Smooth muscle cell (in vitro differentiated cells): ENCODE results near the gene OXER1. TPM values are rescaled to one million over a fixed set of nuclear protein-coding genes. Genes with fewer than 3 reads are reported as not detected.

Experiments
- DNase-seq: peaks from one replicate; lab custom pipeline; 2025; ENCODE audit not compliant: unreplicated experiment; lab: John Stamatoyannopoulos, UW
- H2AFZ ChIP-seq: fragments of 200-600 bp; sonication (generic); 2 replicates; pipeline ENCODE4 v1.6.0; 2016; ENCODE audit warnings: antibody characterized with exemption, low read depth, mild to moderate bottlenecking
- H3F3A ChIP-seq: fragments of 200-600 bp; sonication (generic); 2 replicates; pipeline ENCODE4 v1.6.0; 2017; ENCODE audit warnings: antibody characterized with exemption, low read depth
- H3K27ac ChIP-seq: fragments of 200-600 bp; sonication (generic); 2 replicates; pipeline ENCODE4 v1.5.1; 2016; ENCODE audit warnings: low read depth, mild to moderate bottlenecking
- H3K27me3 ChIP-seq: fragments of 200-600 bp; sonication (generic); 2 replicates; pipeline ENCODE4 v1.6.1; 2016; ENCODE audit warnings: low read depth, mild to moderate bottlenecking
- H3K36me3 ChIP-seq: fragments of 200-600 bp; sonication (generic); 2 replicates; pipeline ENCODE4 v1.5.1; 2016; ENCODE audit warnings: low read depth
- H3K4me1 ChIP-seq: fragments of 200-600 bp; sonication (generic); 2 replicates; pipeline ENCODE4 v1.5.1; 2016; ENCODE audit warnings: low read depth
- H3K4me2 ChIP-seq: fragments of 200-600 bp; sonication (generic); 2 replicates; pipeline ENCODE4 v1.6.0; 2016; ENCODE audit warnings: mild to moderate bottlenecking
- H3K4me3 ChIP-seq: fragments of 200-600 bp; sonication (generic); 2 replicates; pipeline ENCODE4 v1.5.1; 2016; ENCODE audit warnings: mild to moderate bottlenecking
- H3K79me2 ChIP-seq: fragments of 200-600 bp; sonication (generic); 2 replicates; pipeline ENCODE4 v1.6.0; 2016; ENCODE audit warnings: low read depth, mild to moderate bottlenecking
- H3K9ac ChIP-seq: fragments of 200-600 bp; sonication (generic); 2 replicates; pipeline ENCODE4 v1.6.0; 2016; ENCODE audit warnings: low read depth
- H3K9me3 ChIP-seq: fragments of 200-600 bp; sonication (generic); replicated peaks from 2 replicates; pipeline ENCODE4 v1.5.1; 2016; ENCODE audit warnings: low read depth
- H4K20me1 ChIP-seq: fragments of 200-600 bp; sonication (generic); 2 replicates; pipeline ENCODE4 v1.6.0; 2016; ENCODE audit warnings: low read depth
- WGBS: methylation state at CpG from one replicate; pipeline ENCODE4 v1.1.7; 2016; ENCODE audit warnings: low lambda C conversion rate; 5-methylcytosine and 5-hydroxymethylcytosine counted together
- polyA plus RNA-seq: library from polyadenylated mRNA; unstranded; fragments of >200 nt; fragmentation: Nextera tagmentation; extraction: Ambion mirVana; gene quantifications from 2 replicates; pipeline ENCODE4 v1.2.1, GENCODE V29; 2016
- total RNA-seq: library from RNA; depleted of rRNA; stranded (reverse); fragments of >200 nt; gene quantifications from 2 replicates; pipeline ENCODE4 v1.2.3, GENCODE V29; 2014
- TF ChIP-seq, protein P1 (sequence below): fragments of 200-600 bp; sonication (generic); IDR thresholded peaks from 2 replicates; pipeline ENCODE4 v1.5.1; 2017; ENCODE audit warnings: borderline replicate concordance, mild to moderate bottlenecking, antibody characterized with exemption; ENCODE audit not compliant: insufficient read depth, poor library complexity, severe bottlenecking

Gene OXER1
- total and polyA plus RNA-seq, 2 experiments from 2014 or later = 2.2 TPM; not detected in 1

- Histone ChIP-seq H3K9me3 (no peaks in the 10 kb centered on the region), H3K79me2 (peaks cover 5% of the 10 kb centered on the region), H3K36me3 (no peaks in the 10 kb centered on the region), H3K4me3 (peak overlapping the region; percentile 61), H3F3A (peaks cover 13% of the 10 kb centered on the region), H4K20me1 (no peaks in the 10 kb centered on the region), H3K27me3 (no peaks in the 10 kb centered on the region), H3K4me2 (peak overlapping the region; percentile 91), H3K4me1 (peaks cover 11% of the 10 kb centered on the region), H3K9ac (no peak overlapping the region), H3K27ac (no peak overlapping the region), H2AFZ (no peak overlapping the region)
- TF ChIP-seq, protein P1, sequence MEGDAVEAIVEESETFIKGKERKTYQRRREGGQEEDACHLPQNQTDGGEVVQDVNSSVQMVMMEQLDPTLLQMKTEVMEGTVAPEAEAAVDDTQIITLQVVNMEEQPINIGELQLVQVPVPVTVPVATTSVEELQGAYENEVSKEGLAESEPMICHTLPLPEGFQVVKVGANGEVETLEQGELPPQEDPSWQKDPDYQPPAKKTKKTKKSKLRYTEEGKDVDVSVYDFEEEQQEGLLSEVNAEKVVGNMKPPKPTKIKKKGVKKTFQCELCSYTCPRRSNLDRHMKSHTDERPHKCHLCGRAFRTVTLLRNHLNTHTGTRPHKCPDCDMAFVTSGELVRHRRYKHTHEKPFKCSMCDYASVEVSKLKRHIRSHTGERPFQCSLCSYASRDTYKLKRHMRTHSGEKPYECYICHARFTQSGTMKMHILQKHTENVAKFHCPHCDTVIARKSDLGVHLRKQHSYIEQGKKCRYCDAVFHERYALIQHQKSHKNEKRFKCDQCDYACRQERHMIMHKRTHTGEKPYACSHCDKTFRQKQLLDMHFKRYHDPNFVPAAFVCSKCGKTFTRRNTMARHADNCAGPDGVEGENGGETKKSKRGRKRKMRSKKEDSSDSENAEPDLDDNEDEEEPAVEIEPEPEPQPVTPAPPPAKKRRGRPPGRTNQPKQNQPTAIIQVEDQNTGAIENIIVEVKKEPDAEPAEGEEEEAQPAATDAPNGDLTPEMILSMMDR = no peak
- 94% methylated on average over 4 of the region's 4 CpGs for WGBS
- no peak for DNase-seq
Observed at GRCh38 chr2:42791606-42792005, 27.7 kb upstream of the OXER1 start.

GRCh38 chr2:42789751-42790150 lies 25.8 kb upstream of the OXER1 start:
- TF ChIP-seq, protein P1 = no peak
- no peaks in the 10 kb centered on the region for H3K27me3 ChIP-seq
- WGBS = 86% methylated on average over 2 of the region's 2 CpGs
- no peak overlapping the region for H3K27ac ChIP-seq
- H4K20me1 ChIP-seq = no peaks in the 10 kb centered on the region
- H3K4me1 ChIP-seq = peaks cover 16% of the 10 kb centered on the region
- H3K36me3 ChIP-seq = no peaks in the 10 kb centered on the region
- H3K4me2 ChIP-seq = no peak overlapping the region
- no peak overlapping the region for H3K4me3 ChIP-seq
- no peak overlapping the region for H2AFZ ChIP-seq
- peaks cover 5% of the 10 kb centered on the region for H3K79me2 ChIP-seq
- no peak for DNase-seq
- H3F3A ChIP-seq = peaks cover 13% of the 10 kb centered on the region
- H3K9me3 ChIP-seq = no peaks in the 10 kb centered on the region
- no peak overlapping the region for H3K9ac ChIP-seq

GRCh38 chr2:42788882-42789281 lies 24.9 kb upstream of the OXER1 start:
- Histone ChIP-seq H3K36me3 (no peaks in the 10 kb centered on the region), H3K4me1 (peaks cover 11% of the 10 kb centered on the region), H3K9ac (no peak overlapping the region), H3K9me3 (no peaks in the 10 kb centered on the region), H3K4me2 (no peak overlapping the region), H3K27ac (no peak overlapping the region), H3K27me3 (no peaks in the 10 kb centered on the region), H3K79me2 (peaks cover 5% of the 10 kb centered on the region), H3K4me3 (no peak overlapping the region), H3F3A (peaks cover 9% of the 10 kb centered on the region), H2AFZ (no peak overlapping the region), H4K20me1 (no peaks in the 10 kb centered on the region)
- 64% methylated on average over 4 of the region's 4 CpGs for WGBS
- TF ChIP-seq, protein P1 = no peak
- DNase-seq = no peak

GRCh38 chr2:42788478-42788793 lies 24.5 kb upstream of the OXER1 start:
- Histone ChIP-seq H3K4me1 (peaks cover 7% of the 10 kb centered on the region), H3F3A (peaks cover 4% of the 10 kb centered on the region), H3K4me3 (no peak overlapping the region), H2AFZ (no peak overlapping the region), H3K9ac (no peak overlapping the region), H4K20me1 (no peaks in the 10 kb centered on the region), H3K4me2 (no peak overlapping the region), H3K79me2 (peaks cover 5% of the 10 kb centered on the region), H3K27me3 (no peaks in the 10 kb centered on the region), H3K27ac (no peak overlapping the region), H3K36me3 (no peaks in the 10 kb centered on the region), H3K9me3 (no peaks in the 10 kb centered on the region)
- WGBS = 88% methylated on average over 9 of the region's 9 CpGs
- TF ChIP-seq, protein P1 = no peak
- no peak for DNase-seq
